Stimulated activated CD4-positive, alpha-beta T cell treated with anti-CD3 and anti-CD28 coated beads, Interleukin-15, amount 100 ng/mL, for 1 hour (primary cell): Measurements from ENCODE around the gene KIAA1549.

Experiments used
- DNase-seq, 2 donors: peaks; one replicate each; pipeline ENCODE4 v3.0.0-alpha.2; 2020; ENCODE audit warnings: low read depth in 1 of 2, low spot score in 1 of 2

KIAA1549 gene

DNA sequence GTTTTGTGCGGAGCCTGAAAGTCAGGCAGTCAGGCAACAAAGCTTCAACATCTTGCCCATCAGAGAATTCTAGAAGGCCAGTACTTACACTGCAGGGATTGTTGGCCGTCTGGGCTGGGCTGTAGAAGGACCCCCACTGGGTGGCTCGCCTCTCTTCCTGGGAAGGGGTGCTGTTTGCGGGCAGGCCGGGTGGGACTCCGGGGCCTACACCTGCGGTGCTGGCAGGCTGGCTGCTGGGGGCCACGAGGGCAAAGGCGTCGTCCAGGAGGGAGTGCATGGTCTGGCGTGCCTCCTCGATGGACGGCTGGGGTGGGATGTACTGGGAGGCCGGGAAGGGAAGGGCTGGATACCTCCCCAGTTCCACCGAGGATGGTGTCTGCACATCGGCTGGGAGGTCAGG lies 120.1 kb downstream of the KIAA1549 start:
- DNase-seq, result no peak

DNA sequence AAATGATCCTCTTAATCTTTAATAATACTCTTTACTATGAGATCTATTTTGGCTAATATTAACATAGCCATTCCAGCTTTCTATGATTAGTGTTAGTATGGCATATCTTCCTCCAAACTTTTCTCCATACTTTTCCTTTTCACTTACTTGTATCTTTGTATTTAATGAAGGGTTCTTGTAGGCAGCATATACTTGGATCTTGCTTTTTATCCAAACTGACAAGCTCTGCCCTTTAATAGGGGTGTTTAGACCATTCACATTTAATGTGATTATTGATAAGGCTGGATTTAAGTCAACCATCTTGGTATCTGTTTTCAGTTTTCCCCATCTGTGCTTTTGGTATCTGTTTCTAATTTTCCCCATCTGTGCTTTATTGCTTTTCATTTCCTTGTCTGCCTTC lies 123.5 kb downstream of the KIAA1549 start:
- DNase-seq, result no peak

DNA sequence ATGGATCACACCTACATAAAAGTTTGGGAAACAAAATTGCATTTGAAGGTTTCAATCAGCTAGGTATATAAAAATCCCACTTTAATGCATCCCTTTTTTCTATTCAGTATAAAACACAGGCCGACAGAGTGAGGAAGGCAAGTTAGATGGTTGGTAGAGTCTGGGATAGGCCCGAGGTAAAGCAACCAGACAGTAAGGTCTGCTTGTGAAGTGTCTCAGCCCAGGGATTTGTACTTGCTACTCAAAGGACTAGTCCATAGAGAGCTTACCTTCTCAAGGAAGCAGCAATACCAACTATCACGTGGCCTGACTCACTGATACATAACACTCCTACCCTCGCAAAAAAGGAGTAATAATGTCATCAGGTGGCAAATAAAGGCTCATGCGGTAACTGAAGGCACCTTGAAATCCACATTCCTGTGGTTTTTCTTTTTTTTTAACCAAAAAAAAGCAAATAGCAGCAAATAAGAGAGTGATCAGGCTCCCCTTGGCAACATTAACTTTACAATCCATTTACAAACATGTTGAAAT lies 127.0 kb downstream of the KIAA1549 start:
- DNase-seq, result no peak

DNA sequence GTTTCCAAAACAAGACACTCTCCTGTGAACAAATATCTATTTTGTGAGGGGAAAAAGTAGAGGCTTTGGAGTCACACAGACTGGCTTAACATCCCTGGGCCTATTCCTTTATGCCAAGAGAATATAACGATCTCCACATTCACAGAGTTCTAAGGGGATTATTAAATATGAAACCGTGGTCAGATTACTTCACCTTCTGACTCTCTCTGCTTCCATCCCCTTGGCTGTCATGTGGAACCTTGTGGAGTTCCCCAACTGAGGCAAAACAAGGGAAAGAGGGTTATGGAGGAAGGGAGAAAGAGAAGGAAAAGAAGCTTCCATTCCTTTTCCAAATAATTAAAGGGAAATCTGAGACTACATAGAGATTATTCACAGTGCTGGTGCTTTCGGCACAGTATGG lies 127.7 kb downstream of the KIAA1549 start:
- DNase-seq, result no peak

DNA sequence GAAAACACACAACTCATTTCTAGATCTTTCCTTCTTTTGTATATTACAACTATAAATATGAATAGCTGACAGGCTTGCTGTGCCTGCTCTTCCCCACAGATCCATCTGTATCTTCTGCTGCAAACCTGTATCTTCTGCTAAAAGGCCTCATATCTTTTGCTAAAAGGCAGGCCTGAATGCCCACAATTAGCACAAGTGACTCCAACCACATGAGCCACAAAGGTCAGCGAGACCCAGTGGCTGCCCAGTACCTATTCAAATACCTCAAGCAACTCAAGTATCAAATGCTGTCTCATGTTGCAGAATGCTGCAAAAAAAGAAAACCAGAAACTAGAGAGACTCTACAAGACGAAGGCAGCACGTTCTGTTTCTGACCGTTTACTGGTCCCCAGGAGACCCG lies 128.7 kb downstream of the KIAA1549 start:
- DNase-seq, result no peak

DNA sequence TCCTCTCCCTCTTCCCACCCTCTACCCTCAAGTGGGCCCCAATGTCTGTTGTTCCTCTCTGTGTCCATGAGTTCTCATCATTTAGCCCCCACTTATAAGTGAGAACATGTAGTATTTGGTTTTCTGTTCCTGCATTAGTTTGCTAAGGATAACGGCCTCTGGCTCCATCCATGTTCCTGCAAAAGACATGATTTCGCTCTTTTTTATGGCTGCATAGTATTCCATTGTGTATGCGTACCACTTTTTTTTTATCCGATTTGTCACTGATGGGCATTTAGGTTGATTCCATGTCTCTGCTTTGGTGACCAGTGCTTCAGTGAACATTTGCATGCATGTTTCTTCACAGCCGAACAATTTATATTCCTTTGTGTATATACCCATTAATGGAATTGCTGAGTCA lies 131.5 kb downstream of the KIAA1549 start:
- DNase-seq, result no peak

DNA sequence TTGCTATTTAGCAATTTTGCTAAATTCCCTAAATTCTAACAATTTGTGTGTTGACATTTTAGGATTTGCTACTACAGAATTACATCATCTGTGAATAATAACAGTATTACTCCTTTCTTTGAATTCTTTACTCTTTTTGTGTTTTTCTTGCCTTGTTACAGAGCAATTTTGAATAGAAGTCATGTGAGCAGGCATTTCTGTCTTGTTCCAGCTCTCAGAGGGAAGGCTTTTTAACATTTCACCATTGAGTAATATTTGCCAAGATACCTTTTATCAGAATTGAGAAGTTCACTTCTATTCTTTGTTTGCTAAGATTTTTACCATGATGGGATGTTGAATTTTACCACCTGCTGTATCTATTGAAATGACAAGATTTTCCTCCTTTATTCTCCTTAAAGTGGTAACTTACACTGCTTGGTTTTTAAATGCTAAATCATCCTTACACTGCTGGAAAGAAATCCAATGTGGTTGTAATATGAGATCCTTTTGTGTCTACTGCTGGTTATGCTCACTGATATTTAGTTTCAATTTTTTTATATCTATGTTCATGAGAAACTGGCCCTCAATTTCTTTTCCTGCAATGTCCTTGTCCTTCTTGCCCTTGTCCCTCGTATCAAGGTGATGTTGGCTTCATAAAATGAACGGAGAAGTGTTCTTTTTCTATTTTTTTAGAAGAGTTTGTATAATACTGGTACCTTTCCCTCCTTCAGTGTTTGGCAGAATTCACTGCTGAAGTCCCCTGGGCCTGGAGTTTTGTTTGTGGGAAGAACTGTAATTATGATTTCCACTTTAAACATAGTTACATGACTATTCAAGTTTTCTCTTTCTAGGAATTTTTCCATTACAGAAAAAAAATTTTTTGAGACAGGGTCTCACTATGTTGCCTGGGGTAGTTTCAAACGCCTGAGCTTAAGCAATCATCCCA lies 132.9 kb downstream of the KIAA1549 start:
- no peak for DNase-seq

DNA sequence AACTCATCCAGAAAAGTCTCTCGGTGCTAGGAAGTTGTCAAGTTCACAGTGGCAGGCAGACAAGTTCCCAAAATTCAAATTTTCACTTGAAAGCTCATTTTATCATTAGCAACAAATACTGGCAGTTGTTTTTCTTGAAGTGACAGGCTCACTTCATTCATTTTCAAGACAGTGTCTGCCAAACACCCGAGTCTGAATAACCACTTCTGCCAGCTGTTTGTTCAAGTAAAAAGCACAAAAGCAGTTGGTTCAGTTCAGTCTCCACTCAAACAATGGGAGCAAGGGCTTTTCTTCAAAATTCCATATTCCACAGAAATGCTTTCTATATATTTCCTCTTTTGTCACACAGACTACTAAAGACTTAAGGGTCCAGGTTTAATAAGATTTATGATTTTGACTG lies 135.5 kb downstream of the KIAA1549 start:
- no peak for DNase-seq

DNA sequence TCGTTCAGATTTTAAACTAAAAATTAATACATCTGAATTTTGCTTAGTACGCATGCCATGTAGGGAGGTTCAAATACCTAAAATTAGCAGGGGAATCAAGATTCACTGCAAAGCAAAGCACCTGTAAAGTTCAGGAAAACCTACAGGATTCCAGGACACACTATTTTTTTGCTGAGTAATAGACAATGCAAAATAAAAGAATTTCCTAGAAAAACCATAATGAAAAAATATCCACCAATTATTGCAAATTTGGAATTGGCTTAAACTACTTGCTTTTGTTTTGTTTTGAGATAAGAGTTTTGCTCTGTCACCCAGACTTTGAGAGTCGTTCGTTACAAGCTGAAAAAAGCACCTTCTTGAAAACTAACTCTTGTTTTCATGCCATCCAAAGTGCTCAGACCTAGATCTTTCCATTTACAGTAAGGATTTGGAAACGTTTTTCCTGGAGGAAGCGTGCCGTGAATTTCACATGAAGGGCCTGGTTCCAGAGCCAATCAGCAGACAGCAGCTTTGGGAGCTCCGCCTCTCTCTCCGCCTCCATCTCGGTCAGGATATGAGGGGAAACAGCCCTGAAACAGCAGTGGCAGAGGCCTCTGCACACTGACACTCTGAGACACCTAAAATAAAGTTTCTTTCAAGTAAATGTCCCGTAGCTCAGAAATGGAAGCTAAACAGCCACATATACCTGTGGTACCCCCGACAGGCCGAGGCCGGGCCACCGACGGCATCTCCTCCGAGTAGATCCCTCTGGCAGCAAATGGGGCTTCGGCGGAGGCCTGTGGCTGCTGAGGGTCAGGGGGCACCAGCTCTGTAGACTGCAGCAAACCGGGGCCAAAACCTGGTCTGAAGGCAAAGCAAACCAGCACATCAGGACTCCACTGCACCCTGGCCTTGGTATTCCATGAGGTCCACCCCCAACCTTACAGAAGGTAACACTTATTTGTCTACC lies 137.3 kb downstream of the KIAA1549 start:
- DNase-seq, result no peak

DNA sequence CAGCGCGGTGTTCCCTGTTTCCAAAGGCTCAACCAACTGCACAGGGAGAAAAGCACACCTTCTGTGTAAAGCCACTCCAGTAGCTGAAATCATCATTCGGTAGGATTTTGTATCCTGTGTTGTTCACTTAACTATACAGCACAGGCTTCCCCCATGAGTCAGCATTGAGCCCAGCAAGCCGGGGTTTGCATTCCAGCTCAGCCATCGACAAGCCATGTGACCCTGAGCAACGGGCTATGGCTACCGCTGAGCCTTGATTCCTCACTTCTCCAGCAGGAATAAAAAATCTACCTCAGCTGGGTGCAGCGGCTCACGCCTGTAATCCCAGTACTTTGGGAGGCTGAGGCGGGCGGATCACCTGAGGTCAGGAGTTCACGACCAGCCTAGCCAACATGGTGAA lies 139.1 kb downstream of the KIAA1549 start:
- no peak for DNase-seq

DNA sequence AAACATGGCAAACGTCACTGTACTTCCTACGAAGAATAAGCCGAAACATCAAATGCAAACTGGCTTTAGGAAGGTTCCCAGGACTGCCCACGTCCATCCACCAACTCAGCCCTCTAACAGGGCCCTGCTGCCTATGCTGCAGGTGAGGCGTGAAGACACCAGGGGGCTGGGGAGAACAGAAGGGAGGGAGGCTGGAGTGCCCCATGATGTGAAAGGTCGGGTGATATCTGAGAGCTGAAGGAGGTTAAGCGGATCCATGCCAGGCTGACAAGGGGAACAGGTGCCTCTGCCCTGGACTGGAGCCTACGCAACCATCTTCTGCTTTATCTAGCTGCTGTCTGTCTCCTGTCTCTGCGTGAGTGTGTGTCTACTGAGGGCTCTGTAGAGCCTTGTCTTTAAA lies 143.0 kb downstream of the KIAA1549 start:
- DNase-seq, result no peak

DNA sequence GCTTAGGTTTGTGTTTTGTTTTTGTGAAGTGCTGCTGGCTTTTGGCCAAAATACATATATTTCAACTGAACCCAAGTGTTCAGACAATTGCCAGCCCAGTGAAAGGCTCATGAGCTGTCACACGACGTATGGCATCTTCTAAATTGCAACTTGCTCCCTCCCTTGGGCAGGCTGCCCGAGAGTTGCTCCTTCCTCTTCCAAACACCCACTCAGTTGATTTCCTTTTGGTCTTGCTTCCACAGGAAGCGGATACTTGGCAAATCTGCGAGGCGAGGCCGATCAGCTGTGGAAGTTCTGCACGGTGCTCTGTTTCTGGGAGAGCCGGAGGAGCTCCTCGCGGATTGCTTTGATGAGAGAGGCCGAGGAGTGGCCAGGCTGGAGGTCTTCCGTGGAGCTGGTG lies 143.6 kb downstream of the KIAA1549 start:
- no peak for DNase-seq

DNA sequence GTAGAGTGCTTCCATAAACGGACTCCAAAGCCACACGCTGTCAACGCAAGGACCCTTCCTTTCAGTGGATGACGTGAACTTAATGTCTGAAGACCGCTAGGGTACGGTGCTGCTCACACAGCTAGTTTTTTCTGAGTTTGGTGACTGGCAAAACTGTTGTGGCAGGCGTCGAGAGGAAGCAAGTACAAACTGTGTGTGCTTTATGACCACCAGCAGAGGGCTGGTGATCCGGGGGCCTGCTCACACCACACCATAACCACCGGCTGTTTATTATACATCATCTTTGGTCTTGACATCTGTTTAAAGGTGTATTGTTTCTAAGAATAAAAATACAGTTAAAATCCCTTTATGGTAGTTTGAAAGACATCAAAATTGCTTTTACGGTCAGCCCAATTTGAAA lies 146.1 kb downstream of the KIAA1549 start:
- no peak for DNase-seq

DNA sequence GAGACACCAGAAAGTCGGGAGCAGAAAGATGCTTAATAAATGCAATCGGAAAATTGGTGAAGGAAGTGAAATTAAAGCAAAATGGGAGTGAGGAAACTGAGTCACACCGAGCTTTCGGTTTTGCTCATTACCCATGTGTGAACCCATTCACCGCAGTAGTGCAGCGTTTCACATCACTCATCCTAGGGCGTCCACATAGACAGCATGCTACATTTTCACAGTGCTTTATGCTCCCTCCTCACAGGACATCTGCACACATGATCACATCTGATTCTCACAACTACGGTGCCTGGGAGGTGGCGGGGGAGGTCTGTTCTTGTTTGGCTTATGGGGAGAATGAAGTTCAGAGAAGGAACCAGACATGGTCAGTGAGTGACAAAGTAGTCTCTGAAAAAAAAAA lies 146.6 kb downstream of the KIAA1549 start:
- no peak for DNase-seq

DNA sequence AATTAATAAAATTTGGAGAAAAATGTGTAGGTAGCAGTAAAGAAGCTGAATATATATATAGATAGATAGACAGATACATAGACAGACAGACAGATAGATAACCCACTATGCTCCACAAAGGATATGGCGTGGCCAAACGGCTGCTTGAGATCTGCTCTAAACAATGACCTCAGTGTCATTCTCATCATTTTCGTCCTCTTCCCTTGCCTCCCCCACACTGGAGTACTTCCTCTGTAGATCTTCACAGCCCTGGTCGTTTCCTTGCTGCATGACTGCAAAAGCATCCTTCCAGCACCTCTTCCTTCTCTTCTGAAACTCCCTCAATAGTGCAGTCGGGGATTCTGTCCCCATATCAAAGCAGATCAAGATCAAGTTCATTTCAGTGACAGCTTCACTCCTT lies 147.6 kb downstream of the KIAA1549 start:
- no peak for DNase-seq

DNA sequence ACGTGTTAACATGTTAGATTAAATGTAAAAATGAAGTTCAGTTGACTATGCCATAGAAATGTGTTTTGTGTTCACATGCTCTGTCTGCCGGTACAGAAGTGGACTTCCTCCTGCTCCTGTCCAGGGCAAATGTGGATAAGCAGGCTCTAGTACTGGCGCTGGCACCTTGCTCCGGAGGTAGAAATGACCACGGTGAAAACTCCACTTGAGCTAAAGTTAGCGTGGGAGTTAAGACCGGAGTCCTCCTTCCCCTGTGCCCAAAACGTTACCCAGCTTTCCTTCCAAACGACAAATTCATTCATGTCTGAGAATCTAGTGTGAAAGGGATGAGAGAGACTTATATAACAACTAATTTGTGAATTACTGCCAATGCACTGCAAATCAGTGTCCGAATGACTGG lies 148.2 kb downstream of the KIAA1549 start:
- DNase-seq, result no peak

DNA sequence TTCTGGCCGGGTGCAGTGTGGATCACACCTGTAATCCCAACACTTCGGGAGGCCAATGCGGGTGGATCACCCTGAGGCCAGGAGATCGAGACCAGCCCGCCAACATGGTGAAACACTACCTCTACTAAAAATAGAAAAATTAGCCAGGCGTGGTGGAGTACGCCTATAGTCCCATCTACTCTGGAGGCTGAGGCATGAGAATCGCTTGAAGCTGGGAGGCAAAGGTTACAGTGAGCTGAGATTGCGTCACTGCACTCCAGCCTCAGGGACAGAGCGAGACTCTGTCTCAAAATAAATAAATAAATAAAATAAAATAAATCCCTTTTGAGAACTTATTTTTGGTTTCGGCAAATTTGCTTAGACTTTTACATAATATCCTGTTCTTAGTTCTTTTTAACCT lies 151.9 kb downstream of the KIAA1549 start:
- DNase-seq, result no peak

DNA sequence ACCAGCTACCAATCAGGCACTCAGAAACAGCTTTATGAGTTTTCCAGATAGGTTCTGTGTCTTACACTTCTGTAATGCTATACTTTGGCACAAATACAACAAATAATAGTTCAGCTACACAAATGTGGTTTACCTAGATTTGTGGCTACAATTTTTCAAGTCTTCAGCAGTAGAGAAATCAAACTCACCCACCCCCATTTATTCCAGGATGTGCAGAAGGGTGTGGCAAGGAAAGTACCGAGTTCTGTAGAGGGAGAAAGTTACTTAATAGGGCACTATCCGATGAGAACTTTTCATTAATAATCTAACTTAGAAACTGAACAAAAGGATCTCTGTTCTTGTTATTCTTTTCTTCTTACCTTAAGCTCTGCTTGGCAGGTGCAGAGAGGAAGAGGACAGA lies 152.9 kb downstream of the KIAA1549 start:
- no peak for DNase-seq

DNA sequence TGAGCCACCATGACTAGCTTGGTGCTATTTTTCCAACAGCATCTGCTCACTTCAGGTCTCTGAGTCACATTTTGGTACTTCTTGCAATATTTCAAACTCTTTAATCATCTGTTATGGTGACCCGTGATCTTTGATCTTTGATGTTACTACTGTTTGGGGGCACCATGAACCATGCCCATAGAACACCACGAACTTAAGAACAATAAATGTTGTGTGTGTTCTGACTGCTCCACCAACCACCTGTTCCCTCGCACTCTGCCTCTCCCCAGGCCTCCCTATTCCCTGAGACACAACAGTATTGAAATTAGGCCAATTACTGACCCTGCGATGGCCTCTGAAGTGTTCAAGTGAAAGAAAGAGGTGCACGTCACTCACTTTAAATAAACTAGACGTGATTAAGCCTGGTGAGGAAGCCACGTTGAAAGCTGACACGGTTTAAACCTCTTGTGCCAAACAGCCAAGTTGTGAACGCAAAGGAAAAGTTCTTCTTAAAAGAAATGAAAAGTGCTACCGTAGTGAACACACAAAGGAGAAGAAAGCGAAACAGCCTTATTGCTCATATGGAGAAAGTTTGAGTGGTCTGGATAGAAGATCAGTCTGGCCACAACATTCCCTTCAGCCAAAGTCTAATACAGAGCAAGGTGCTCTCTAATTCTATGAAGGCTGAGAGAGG lies 156.0 kb downstream of the KIAA1549 start:
- no peak for DNase-seq

DNA sequence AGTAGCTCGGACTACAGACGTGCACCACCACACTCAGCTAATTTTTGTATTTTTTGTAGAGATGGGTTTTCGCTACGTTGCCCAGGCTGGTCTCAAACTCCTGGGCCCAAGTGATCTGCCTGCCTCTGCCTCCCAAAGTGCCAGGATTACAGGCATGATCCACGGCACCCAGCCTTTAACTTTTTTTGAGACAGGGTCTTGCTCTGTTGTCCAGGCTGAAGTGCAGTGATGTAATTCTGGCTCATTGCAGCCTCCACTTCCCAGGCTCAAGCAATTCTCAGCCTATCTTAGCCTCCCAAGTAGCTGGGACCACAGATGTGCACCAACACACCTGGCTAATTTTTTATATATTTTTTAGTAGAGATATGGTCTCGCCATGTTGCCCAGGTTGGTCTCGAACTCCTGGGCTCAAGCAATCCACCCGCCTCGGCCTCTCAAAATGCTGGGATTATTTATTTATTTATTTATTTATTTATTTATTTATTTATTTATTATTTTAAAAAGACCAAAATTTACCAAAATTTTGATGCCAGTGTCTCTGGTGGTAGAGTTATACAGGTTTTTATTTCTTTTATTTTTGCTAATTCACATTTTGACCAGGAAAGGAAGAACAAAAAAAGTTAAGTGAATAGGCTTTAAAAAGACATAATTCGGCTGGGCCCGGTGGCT lies 158.2 kb downstream of the KIAA1549 start:
- no peak for DNase-seq

DNA sequence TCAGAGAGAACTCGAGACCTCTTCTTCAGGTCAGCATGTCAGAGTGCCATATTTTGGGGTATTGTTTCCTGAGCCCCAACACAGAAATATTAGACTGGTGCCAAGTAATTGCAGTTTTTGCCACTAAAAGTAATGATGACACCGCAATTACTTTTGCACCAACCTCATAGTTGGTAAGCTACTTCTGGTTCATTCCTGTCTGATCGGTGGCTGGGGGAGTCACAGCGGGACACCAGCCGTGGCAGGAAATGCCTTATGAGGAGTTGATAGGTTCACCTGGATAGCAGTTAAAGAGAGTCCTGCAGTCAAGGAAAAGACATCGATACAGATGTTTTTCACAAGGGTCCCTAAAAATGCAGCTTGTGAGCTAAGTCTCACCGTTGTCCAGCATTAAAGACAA lies 159.3 kb downstream of the KIAA1549 start:
- no peak for DNase-seq
